Measurements from ENCODE around the gene HAUS1. TPM values are rescaled to one million over a fixed set of nuclear protein-coding genes. Genes with fewer than 3 reads are reported as not detected.
"Not testable (repeated sequence)": the region's sequence is repeated elsewhere in the genome, so short reads cannot be mapped to it uniquely, and the experiment has no call there.

HAUS1 gene
- total RNA-seq, 3 donors from 2014 or later, result 44.9 to 62.6 (median 52.6) TPM

DNA sequence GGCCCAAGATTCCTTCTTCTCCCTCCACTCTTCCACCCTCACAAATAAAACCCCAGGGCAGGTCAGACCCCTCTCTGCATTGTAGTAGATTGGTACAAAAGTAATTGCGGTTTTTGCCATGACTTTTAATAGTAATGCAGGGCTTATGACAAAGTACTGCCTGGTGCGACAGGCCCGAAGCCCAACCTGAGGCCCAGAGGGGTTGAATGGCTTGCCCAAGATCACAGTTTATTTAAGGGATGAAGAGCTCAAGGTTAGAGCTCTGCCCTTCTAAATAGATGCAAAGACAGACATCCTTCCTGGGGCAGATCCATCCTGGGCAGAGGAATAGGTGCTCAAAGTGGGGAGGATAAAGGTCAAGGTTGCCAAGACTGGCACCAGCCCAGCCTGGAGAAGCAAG, 31.2 kb upstream of the HAUS1 start:
- Histone ChIP-seq H3K9me3 (no peaks in the 10 kb centered on the region), H3K36me3 (no peaks in the 10 kb centered on the region), H3K4me3 (peak overlapping the region in 1 of 3 donors; percentile 86), H3K27ac (no peak overlapping the region), H3K4me1 (peaks cover 0 to 4% of the 10 kb centered on the region in 2 donors), H3K27me3 (no peaks in the 10 kb centered on the region)
- TF ChIP-seq, protein P1, sequence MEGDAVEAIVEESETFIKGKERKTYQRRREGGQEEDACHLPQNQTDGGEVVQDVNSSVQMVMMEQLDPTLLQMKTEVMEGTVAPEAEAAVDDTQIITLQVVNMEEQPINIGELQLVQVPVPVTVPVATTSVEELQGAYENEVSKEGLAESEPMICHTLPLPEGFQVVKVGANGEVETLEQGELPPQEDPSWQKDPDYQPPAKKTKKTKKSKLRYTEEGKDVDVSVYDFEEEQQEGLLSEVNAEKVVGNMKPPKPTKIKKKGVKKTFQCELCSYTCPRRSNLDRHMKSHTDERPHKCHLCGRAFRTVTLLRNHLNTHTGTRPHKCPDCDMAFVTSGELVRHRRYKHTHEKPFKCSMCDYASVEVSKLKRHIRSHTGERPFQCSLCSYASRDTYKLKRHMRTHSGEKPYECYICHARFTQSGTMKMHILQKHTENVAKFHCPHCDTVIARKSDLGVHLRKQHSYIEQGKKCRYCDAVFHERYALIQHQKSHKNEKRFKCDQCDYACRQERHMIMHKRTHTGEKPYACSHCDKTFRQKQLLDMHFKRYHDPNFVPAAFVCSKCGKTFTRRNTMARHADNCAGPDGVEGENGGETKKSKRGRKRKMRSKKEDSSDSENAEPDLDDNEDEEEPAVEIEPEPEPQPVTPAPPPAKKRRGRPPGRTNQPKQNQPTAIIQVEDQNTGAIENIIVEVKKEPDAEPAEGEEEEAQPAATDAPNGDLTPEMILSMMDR (IDR thresholded peaks at IDR 0.05), result no peak
- intact Hi-C loops (cut with DNase I; ENCODE audit: low total_unique reads), result no loop called here
- no peak for DNase-seq (ENCODE audit: low spot score in 2 of 2)

DNA sequence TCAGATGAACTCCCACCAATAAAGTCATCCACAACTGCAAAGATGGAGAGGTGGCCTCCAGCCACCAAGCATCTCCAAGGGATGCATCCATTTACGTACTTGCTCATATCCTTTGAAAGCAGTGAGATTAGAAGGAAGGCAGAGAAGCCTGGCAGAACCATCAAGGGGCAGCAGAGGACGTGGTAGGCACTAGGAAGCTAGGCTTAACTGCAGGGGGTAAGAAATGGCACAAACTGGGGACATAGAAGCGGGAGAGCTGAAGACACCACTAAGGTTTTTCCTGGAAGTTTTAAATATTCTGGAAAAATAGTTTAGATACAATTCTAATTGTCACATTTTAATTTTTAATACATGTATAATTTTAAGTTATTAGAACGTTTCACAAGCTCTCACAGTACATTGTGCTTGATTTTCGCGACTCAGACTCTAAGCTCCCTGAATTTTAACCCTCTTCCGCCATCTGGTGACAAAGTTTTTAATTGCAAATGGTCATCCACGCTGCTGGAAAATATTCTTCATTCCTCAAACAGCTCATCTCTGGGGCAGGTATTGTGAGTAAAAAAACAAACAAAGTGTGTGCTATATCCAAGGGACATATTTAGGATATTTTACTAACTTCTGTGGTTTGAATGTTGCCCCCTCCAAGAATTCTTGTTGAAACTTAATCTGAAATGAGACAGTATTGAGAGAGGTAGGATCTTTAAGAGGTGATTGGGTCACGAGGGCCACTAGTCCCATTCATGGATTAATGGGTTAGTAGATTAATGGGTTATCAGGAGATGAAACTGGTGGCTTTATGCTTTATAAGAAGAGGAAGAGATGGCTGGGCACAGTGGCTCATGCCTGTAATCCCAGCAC, 30.5 kb upstream of the HAUS1 start:
- Histone ChIP-seq H3K27me3 (no peaks in the 10 kb centered on the region), H3K4me3 (no peak overlapping the region), H3K36me3 (no peaks in the 10 kb centered on the region), H3K27ac (no peak overlapping the region), H3K4me1 (peaks cover 0 to 4% of the 10 kb centered on the region in 2 donors), H3K9me3 (no peaks in the 10 kb centered on the region)
- no peak for DNase-seq (ENCODE audit: low spot score in 2 of 2)
- intact Hi-C loops (cut with DNase I; ENCODE audit: low total_unique reads), result no loop called here
- TF ChIP-seq, protein P1 (IDR thresholded peaks at IDR 0.05), result peak; percentile 63 to 70 (median 69)
- no peak for TF ChIP-seq POLR2A (IDR thresholded peaks at IDR 0.05)
- TF ChIP-seq POLR2AphosphoS5 (IDR thresholded peaks at IDR 0.05), result peak in 1 of 3 donors; percentile 11

DNA sequence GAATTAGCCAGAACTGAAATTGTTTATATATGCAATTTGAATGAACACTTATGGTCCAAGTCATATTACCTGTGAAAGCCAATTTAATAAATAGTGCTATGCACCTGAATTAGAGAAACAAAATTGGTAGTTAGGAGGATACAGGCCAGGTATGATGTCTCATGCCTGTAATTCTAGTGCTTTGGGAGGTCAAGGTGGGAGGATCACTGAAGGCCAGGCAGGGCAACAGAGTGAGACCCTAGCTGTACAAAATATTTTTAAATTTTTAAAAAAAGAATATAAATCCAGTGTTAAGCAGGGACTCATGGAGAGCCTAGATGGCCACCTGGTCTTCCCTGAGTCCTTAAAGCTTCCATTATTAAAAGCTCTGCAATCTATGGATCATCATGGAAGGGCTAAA, 24.8 kb upstream of the HAUS1 start:
- H3K4me1 ChIP-seq, result no peaks in the 10 kb centered on the region
- no peaks in the 10 kb centered on the region for H3K27me3 ChIP-seq
- intact Hi-C loops (cut with DNase I; ENCODE audit: low total_unique reads), result no loop called here
- TF ChIP-seq, protein P1 (IDR thresholded peaks at IDR 0.05), result no peak
- no peak for TF ChIP-seq POLR2A (IDR thresholded peaks at IDR 0.05)
- TF ChIP-seq POLR2AphosphoS5 (IDR thresholded peaks at IDR 0.05), result no peak
- DNase-seq (ENCODE audit: low spot score in 2 of 2), result no peak
- peaks cover 12% of the 10 kb centered on the region for H3K36me3 ChIP-seq
- H3K9me3 ChIP-seq, result no peaks in the 10 kb centered on the region
- no peak overlapping the region for H3K27ac ChIP-seq
- no peak overlapping the region for H3K4me3 ChIP-seq

DNA sequence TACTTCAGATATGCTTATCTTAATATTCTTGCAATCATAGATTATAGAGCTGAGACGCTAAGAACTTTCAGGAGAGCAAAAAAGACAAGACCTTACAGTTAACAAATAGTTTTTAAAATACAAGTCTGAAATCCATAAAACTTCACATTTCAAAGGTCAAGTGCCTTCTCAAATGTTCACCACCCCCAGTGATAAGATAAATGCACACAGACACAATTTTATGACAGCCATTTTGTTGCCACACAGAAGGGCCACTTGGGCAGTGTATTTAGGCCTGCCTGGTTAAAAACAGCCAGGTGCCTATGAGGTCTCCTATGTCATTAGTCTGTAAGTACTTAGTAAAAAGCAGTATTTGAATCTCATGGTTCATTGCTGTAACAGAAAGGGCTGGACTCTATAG, 24.0 kb upstream of the HAUS1 start:
- peaks cover 12% of the 10 kb centered on the region for H3K36me3 ChIP-seq
- H3K27ac ChIP-seq, result no peak overlapping the region
- H3K4me1 ChIP-seq, result no peaks in the 10 kb centered on the region
- H3K27me3 ChIP-seq, result no peaks in the 10 kb centered on the region
- no peak overlapping the region for H3K4me3 ChIP-seq
- no peaks in the 10 kb centered on the region for H3K9me3 ChIP-seq
- TF ChIP-seq, protein P1 (IDR thresholded peaks at IDR 0.05), result no peak
- no peak for TF ChIP-seq POLR2A (IDR thresholded peaks at IDR 0.05)
- no peak for TF ChIP-seq POLR2AphosphoS5 (IDR thresholded peaks at IDR 0.05)
- no peak for DNase-seq (ENCODE audit: low spot score in 2 of 2)
- intact Hi-C loops (cut with DNase I; ENCODE audit: low total_unique reads), result no loop called here

DNA sequence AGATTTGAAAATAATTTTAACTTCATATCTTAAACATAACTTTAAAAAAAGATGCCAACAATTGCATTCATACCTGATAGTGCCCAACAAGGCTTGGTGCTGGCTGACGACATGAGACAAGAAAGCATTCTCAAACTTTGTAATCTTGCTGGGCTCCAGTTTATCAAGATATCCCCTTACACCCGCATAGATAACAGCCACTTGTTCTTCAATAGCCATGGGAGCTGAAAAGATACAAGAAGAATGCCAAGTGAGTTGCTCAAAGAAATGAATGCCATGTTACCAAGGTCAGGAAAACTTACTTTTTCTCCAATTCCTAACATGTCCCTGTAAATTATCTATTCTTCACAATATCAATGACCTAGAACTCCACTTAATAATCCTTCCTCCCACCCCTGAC, 19.8 kb upstream of the HAUS1 start:
- Histone ChIP-seq H3K4me3 (no peak overlapping the region), H3K4me1 (no peaks in the 10 kb centered on the region), H3K36me3 (peaks cover 29% of the 10 kb centered on the region), H3K27ac (no peak overlapping the region), H3K9me3 (no peaks in the 10 kb centered on the region), H3K27me3 (no peaks in the 10 kb centered on the region)
- intact Hi-C loops (cut with DNase I; ENCODE audit: low total_unique reads), result no loop called here
- TF ChIP-seq POLR2AphosphoS5 (IDR thresholded peaks at IDR 0.05) (no peak), POLR2A (IDR thresholded peaks at IDR 0.05) (no peak)
- TF ChIP-seq, protein P1 (IDR thresholded peaks at IDR 0.05), result no peak
- no peak for DNase-seq (ENCODE audit: low spot score in 2 of 2)

DNA sequence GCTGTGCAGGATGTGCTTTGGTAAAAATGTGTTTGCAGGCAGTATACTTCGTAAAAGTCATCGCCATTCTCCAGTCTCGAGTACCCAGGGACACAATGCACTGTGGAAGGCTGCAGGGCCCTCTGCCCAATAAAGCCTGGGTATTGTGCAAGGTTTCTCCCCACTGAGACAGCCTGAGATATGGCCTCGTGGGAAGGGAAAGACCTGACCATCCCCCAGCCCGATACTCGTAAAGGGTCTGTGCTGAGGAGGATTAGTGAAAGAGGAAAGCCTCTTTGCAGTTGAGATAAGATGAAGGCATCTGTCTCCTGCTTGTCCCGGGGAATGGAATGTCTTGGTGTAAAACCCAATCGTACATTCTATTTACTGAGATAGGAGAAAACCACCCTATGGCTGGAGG, 15.7 kb upstream of the HAUS1 start:
- DNase-seq (ENCODE audit: low spot score in 2 of 2); H3K4me3 ChIP-seq; intact Hi-C loops (cut with DNase I; ENCODE audit: low total_unique reads); H3K4me1 ChIP-seq; H3K27me3 ChIP-seq; H3K27ac ChIP-seq; H3K9me3 ChIP-seq: not testable (repeated sequence)
- peaks cover 20% of the 10 kb centered on the region for H3K36me3 ChIP-seq
